OCI-LY3 (cell line): ENCODE results near the gene NR1D2.

Source experiments
- H2AFZ ChIP-seq: fragments of 200-600, 300-600 bp; shearing (Covaris generic); 2 replicates; pipeline ENCODE4 v1.6.0; 2014; ENCODE audit warnings: antibody characterized with exemption, low read depth, low read length
- H3K27ac ChIP-seq: fragments of 200-600, 300-600 bp; sonication (generic); 2 replicates; pipeline ENCODE4 v1.5.1; 2014; ENCODE audit warnings: mild to moderate bottlenecking, low read length, moderate library complexity, mixed read lengths
- H3K27me3 ChIP-seq: fragments of 200-600, 300-600 bp; sonication (generic); 2 replicates; pipeline ENCODE4 v1.6.1; 2014; ENCODE audit warnings: low read depth, low read length, mixed read lengths
- H3K36me3 ChIP-seq: fragments of 200-600, 300-600 bp; sonication (generic); replicated peaks from 2 replicates; pipeline ENCODE3; 2014; ENCODE audit warnings: low read depth, low read length, mixed read lengths
- H3K4me1 ChIP-seq: fragments of 300-600, 200-600 bp; sonication (generic); 2 replicates; pipeline ENCODE4 v1.6.1; 2014; ENCODE audit warnings: low read length, mixed read lengths
- H3K4me2 ChIP-seq: fragments of 200-600, 300-600 bp; sonication (generic); 2 replicates; pipeline ENCODE4 v1.6.1; 2014; ENCODE audit warnings: low read length, mixed read lengths
- H3K4me3 ChIP-seq: fragments of 300-600, 200-600 bp; sonication (generic); 2 replicates; pipeline ENCODE4 v1.5.1; 2014; ENCODE audit warnings: antibody characterized with exemption, mild to moderate bottlenecking, low read length, moderate library complexity
- H3K79me2 ChIP-seq: fragments of 300-600, 200-600 bp; shearing (Covaris generic); 2 replicates; pipeline ENCODE4 v1.6.1; 2014; ENCODE audit warnings: mild to moderate bottlenecking, low read length, mixed read lengths
- H3K9ac ChIP-seq: fragments of 300-600, 200-600 bp; shearing (Covaris generic); 2 replicates; pipeline ENCODE4 v1.6.0; 2014; ENCODE audit warnings: mild to moderate bottlenecking, low read length, moderate library complexity
- H3K9me3 ChIP-seq: fragments of 200-600, 300-600 bp; shearing (Covaris generic); 2 replicates; pipeline ENCODE4 v1.6.1; 2014; ENCODE audit warnings: low read length, mixed read lengths; ENCODE audit not compliant: insufficient read depth
- H4K20me1 ChIP-seq: fragments of 200-600, 300-600 bp; sonication (generic); 2 replicates; pipeline ENCODE4 v1.6.1; 2016; ENCODE audit warnings: low read length, mixed read lengths; ENCODE audit not compliant: insufficient read depth
- EZH2phosphoT487 ChIP-seq: fragments of 200-600 bp; shearing (Covaris generic); IDR thresholded peaks from 2 replicates; pipeline ENCODE4 v1.6.1; 2018; ENCODE audit warnings: antibody characterized with exemption, mixed run types, low read depth
- TF ChIP-seq, protein P1 (sequence below): fragments of 200-600, 300-600 bp; sonication (generic); IDR thresholded peaks from 2 replicates; pipeline ENCODE4 v1.5.1; 2014; ENCODE audit warnings: antibody characterized with exemption, low read length, low read depth

The NR1D2 gene

DNA sequence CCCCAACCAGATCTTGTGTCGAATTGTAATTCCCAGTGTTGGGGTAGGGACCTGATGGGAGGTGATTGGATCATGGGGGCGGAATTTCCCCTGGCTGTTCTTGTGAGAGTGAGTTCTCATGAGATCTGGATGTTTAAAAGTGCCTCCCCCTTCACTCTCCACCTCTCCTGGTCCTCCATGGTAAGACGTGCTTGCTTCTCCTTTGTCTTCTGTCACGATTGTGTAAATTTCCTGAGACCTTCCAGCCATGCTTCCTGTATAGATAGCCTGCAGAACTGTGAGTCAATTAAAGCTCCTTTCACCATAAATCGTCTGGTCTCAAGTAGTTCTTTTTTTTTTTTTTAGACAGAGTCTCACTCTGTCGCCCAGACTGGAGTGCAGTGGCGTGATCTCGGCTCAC is 42.3 kb downstream of the NR1D2 start:
- no peak overlapping the region for H3K4me3 ChIP-seq
- no peak for TF ChIP-seq EZH2phosphoT487
- TF ChIP-seq, protein P1, sequence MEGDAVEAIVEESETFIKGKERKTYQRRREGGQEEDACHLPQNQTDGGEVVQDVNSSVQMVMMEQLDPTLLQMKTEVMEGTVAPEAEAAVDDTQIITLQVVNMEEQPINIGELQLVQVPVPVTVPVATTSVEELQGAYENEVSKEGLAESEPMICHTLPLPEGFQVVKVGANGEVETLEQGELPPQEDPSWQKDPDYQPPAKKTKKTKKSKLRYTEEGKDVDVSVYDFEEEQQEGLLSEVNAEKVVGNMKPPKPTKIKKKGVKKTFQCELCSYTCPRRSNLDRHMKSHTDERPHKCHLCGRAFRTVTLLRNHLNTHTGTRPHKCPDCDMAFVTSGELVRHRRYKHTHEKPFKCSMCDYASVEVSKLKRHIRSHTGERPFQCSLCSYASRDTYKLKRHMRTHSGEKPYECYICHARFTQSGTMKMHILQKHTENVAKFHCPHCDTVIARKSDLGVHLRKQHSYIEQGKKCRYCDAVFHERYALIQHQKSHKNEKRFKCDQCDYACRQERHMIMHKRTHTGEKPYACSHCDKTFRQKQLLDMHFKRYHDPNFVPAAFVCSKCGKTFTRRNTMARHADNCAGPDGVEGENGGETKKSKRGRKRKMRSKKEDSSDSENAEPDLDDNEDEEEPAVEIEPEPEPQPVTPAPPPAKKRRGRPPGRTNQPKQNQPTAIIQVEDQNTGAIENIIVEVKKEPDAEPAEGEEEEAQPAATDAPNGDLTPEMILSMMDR = no peak
- no peak overlapping the region for H2AFZ ChIP-seq
- no peak overlapping the region for H3K27ac ChIP-seq
- no peak overlapping the region for H3K4me2 ChIP-seq
- no peaks in the 10 kb centered on the region for H3K36me3 ChIP-seq
- H3K27me3 ChIP-seq = no peaks in the 10 kb centered on the region
- no peaks in the 10 kb centered on the region for H3K9me3 ChIP-seq
- H3K9ac ChIP-seq = no peak overlapping the region
- peaks cover 17% of the 10 kb centered on the region for H3K4me1 ChIP-seq
- no peaks in the 10 kb centered on the region for H3K79me2 ChIP-seq
- no peaks in the 10 kb centered on the region for H4K20me1 ChIP-seq

DNA sequence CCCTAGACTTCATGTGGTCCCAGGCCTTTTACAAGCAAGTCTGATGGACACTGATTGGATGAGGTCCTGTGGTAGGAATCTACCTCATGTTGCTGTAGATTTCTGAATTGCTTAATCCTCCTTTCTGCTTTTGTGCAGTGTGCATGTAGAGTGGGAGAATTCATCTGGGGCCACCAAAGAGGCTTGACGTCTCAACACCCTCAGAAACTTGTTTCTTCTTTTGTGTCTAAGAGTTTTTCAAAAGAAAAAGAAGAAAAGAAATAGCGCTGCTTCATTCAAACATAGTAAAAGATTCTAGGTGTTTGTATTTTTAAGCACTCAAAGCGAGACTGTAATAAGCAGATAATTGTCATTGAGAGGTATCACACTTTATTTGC is 46.2 kb downstream of the NR1D2 start:
- H3K27ac ChIP-seq = no peak overlapping the region
- no peaks in the 10 kb centered on the region for H3K27me3 ChIP-seq
- no peak overlapping the region for H2AFZ ChIP-seq
- TF ChIP-seq, protein P1 = no peak
- TF ChIP-seq EZH2phosphoT487 = no peak
- peaks cover 3% of the 10 kb centered on the region for H3K4me1 ChIP-seq
- no peaks in the 10 kb centered on the region for H3K36me3 ChIP-seq
- no peak overlapping the region for H3K9ac ChIP-seq
- H3K79me2 ChIP-seq = no peaks in the 10 kb centered on the region
- H3K9me3 ChIP-seq = no peaks in the 10 kb centered on the region
- no peak overlapping the region for H3K4me2 ChIP-seq
- no peaks in the 10 kb centered on the region for H4K20me1 ChIP-seq
- no peak overlapping the region for H3K4me3 ChIP-seq

DNA sequence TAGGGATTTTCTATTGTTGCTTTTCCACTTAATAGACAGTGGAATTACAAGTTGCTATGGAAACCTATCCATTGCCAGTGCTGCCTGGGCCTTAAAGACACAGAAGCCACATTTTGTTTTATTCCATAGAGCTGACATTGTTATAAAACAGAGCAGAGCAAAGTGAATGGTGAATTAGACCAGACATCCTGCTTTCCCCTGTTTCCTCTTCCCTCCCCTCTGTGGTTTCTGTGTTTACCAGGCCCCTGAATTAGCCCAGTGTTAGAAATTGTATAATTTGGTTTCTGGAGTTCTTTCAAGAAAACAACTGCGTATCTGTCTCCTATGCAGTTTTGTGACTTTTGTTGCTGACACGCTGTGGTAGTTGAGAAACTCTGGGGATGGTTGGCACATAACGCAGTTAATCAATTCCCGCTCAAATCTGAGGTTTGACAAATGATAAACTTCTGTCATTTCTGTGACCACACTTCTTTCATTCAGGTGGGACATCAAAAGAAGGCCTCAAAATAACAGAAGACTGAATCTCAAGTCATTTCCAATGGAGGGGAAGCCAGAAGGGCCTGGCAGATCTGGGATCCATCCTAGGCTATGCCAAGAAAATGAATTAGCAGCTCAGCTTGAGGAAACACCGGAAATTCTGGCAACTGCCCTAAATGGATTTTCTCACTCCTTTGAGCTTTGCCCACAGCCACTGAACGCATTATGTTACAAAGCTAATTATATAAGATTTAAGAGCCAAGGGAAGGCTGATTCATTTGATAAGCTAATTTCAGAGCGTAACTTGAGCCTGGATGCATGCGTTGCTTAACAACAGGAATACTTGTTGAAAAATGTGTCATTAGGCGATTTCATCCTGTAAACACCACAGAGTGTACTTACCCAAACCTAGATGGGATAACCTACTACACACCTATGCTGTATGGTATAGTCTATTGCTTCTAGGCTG is 46.9 kb downstream of the NR1D2 start:
- H3K4me3 ChIP-seq = no peak overlapping the region
- H2AFZ ChIP-seq = no peak overlapping the region
- H3K9ac ChIP-seq = no peak overlapping the region
- H3K79me2 ChIP-seq = no peaks in the 10 kb centered on the region
- no peak overlapping the region for H3K4me2 ChIP-seq
- no peaks in the 10 kb centered on the region for H3K27me3 ChIP-seq
- no peaks in the 10 kb centered on the region for H3K36me3 ChIP-seq
- H3K27ac ChIP-seq = no peak overlapping the region
- no peaks in the 10 kb centered on the region for H4K20me1 ChIP-seq
- TF ChIP-seq, protein P1 = no peak
- no peak for TF ChIP-seq EZH2phosphoT487
- H3K9me3 ChIP-seq = no peaks in the 10 kb centered on the region
- no peaks in the 10 kb centered on the region for H3K4me1 ChIP-seq

DNA sequence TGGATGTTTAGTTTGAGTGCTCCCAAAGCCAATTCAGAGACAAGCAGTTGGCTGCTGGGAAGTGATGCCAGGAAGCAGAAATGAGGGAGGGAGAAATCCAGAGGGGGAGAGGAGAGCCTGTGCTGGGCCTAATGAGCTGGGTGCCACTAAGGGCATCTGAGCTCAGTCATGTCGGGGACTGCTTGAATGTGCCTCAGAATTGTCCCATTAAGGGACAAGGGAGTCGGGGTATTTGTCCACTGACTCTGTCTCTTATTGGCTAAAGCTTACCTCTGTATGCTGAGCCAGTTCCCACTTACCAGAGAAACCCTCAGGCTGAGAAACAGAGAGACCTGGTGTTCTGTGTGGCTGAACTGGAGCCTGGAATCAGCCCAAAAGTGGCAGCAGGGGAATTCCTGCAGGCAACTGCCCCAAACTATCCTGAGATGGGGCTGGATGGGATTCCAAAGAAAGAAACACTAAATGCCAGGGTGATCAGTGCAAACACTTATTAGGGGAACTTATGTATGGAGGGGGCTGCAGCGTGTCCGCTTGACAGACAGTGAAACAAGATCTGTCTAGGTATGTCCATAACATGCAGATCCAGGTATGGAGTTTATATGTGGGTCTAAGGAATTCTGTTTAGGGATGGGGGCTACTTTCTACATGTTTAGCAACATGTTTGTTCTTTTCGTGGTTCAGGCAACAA is 48.6 kb downstream of the NR1D2 start:
- no peaks in the 10 kb centered on the region for H3K9me3 ChIP-seq
- H3K27me3 ChIP-seq = no peaks in the 10 kb centered on the region
- no peak overlapping the region for H3K4me3 ChIP-seq
- H3K79me2 ChIP-seq = no peaks in the 10 kb centered on the region
- TF ChIP-seq, protein P1 = no peak
- no peak for TF ChIP-seq EZH2phosphoT487
- no peak overlapping the region for H3K27ac ChIP-seq
- H4K20me1 ChIP-seq = no peaks in the 10 kb centered on the region
- no peak overlapping the region for H2AFZ ChIP-seq
- no peaks in the 10 kb centered on the region for H3K4me1 ChIP-seq
- H3K36me3 ChIP-seq = no peaks in the 10 kb centered on the region
- H3K4me2 ChIP-seq = no peak overlapping the region
- H3K9ac ChIP-seq = no peak overlapping the region
